Fibroblast of skin of back (primary cell): ENCODE results near the gene OTUD5.

Experiments
- DNase-seq: peaks from one replicate; pipeline ENCODE4 v3.0.0-alpha.2; 2013

The OTUD5 gene

GRCh38 chrX:48935301-48935670, 22.1 kb downstream of the OTUD5 start:
- DNase-seq, result no peak

GRCh38 chrX:48934581-48935300, 22.7 kb downstream of the OTUD5 start:
- DNase-seq, result no peak

GRCh38 chrX:48933757-48934156, 23.6 kb downstream of the OTUD5 start:
- no peak for DNase-seq

- no peak for DNase-seq
Observed at GRCh38 chrX:48927736-48928382, 29.5 kb downstream of the OTUD5 start.

- DNase-seq, result no peak
Observed at GRCh38 chrX:48927123-48927522, 30.3 kb downstream of the OTUD5 start.

- DNase-seq, result no peak
Observed at GRCh38 chrX:48924270-48924669, 33.1 kb downstream of the OTUD5 start.

- DNase-seq, result no peak
Observed at GRCh38 chrX:48923771-48924170, 33.6 kb downstream of the OTUD5 start.

GRCh38 chrX:48920718-48921104, 36.7 kb downstream of the OTUD5 start:
- no peak for DNase-seq

- DNase-seq, result no peak
Observed at GRCh38 chrX:48919947-48920717, 37.3 kb downstream of the OTUD5 start.

- DNase-seq, result no peak
Observed at GRCh38 chrX:48919360-48919841, 38.0 kb downstream of the OTUD5 start.

- DNase-seq, result peak; percentile 76
Observed at GRCh38 chrX:48918643-48919340, 38.6 kb downstream of the OTUD5 start, which contains the start of gene PIM2. Gene PIM2 (minus strand): TSS chrX:48919024. CDS start chrX:48918834, 190 bp downstream.

- DNase-seq, result no peak
Observed at GRCh38 chrX:48918301-48918642, 39.1 kb downstream of the OTUD5 start.

- DNase-seq, result peak; percentile 85
Observed at GRCh38 chrX:48917139-48918001, 40.0 kb downstream of the OTUD5 start.

- no peak for DNase-seq
Observed at GRCh38 chrX:48914593-48915493, 42.6 kb downstream of the OTUD5 start.

GRCh38 chrX:48913605-48914366, 43.6 kb downstream of the OTUD5 start:
- DNase-seq, result no peak

GRCh38 chrX:48911412-48912182, 45.8 kb downstream of the OTUD5 start, which contains the start of gene SLC35A2:
Gene SLC35A2 (minus strand): TSS chrX:48911646. CDS start chrX:48911636, 10 bp downstream.
- peak; percentile 64 for DNase-seq

GRCh38 chrX:48910926-48911411, 46.4 kb downstream of the OTUD5 start:
- peak; percentile 36 for DNase-seq

- DNase-seq, result no peak
Observed at GRCh38 chrX:48909703-48910294, 47.6 kb downstream of the OTUD5 start.
